NCI-H510A (cell line): ENCODE results near the gene PPP2R2B.

ENCODE experiments used
- DNase-seq: peaks from one replicate; lab custom pipeline; 2025; lab: John Stamatoyannopoulos, UW

Gene PPP2R2B

DNA sequence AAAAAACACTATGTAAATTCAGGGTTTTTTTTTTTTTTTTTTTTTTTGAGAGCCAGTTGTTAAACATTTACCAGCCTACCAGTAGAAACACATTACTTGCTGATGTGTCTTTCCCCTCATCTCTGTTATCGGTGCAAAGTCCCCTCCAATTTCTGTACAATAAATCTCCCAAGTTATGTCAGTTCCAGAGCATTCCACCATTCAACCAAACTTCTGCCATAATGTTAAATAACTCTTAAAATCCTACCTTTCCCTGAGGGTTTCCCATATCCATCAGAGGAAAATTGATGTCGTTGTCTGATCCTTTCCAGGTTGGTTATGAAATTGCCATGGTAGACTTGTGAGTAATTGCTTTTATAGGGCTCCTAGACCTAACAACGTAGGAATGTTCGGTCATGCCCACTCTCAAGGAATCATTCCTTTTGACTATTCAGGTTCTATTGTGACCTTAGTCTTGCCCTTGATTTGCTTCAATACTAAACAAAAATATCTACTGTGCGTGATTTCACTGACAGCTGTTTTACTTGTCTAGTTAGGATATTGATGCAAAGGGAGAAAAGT is 5.6 kb upstream of the PPP2R2B start:
- no peak for DNase-seq

GRCh38 chr5:146883511-146883910 is 5.0 kb upstream of the PPP2R2B start:
- no peak for DNase-seq

DNA sequence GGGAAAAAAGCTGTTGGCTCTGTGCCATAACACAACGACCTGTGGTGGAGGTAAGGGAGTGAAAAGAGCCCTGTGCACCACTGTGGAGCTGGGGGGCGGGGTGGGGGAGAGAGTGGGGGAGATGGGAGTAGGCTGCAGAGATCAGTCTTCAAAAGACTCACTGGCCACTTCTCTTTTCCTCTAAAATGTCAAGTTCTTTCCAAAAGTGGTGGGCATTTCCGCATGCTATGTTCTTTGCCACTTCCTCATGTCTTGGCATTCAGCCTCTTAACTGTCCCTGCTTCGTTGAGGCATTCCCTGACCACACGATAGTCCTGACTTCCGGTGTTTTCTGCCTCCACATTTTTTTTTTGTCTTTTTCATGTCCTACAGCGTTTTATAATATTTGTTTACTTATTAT is 2.4 kb upstream of the PPP2R2B start:
- no peak for DNase-seq

DNA sequence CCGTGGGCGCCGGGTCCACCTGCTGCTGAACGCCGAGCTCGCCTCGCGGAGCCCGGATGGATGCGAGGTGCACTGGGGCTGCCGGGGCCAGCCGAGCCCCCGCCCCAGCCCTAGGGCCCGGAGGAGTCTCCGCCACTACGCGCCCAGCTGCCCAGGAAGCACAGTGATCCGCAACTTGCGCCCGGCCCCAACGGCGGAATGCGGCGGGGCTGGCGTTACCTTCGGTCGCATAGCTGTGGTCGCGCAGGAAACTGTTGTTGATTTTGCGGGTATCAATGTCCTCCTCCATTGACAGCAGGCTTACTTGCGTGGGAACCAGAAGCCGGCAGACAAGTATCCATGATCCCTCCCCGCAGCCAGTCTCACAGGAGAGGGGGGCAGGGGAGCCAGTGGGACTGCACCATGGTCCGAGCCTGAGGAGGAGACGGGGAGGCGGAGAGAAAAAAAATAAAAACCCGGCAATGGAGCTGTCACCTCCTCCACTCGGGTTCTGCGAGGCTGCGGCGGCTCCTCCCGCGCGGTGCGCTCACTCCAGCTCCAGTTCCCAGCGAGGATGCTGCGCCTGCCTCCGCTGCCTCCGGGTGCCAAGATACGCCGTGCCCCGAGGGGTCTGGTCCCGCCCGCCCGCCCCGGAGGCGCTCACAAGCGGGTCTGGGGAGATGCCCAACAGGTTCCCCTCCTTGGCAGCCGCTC is 628 bp downstream of the PPP2R2B start:
- no peak for DNase-seq

- no peak for DNase-seq
These were observed 1.3 kb downstream of the PPP2R2B start for GRCh38 chr5:146877178-146877681.

DNA sequence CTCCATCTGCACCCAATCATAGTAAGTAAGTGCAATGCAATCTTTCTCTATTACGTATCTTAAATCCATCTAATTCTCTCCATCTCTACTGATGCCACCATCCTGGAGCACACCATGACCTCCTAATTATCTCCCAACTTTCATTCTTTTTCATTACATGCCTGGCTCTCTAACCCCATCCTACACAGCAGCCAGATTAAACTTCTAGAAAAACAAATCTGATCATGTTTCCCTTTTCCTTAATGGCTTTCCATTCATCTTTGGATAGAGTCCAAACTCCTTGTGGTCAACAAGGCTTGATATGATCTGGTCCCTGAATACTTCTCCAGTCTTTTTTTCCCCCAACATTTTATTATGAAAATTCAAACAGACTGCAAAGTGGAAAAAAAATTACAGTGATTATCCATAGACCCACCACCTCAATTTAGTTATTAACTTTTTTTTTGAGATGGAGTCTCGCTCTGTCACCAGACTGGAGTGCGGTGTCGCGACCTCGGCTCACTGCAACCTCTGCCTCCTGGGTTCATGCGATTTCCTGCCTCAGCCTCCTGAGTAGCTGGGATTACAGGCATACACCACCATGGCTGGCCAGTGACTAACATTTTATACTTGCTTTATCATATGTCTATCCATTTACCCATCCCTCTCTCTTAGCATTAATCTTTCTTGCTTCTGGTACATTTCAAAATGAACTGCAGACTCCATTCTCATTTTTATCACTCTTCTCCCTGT is 5.2 kb downstream of the PPP2R2B start:
- no peak for DNase-seq

GRCh38 chr5:146872188-146872587 is 6.4 kb downstream of the PPP2R2B start:
- DNase-seq, result no peak

DNA sequence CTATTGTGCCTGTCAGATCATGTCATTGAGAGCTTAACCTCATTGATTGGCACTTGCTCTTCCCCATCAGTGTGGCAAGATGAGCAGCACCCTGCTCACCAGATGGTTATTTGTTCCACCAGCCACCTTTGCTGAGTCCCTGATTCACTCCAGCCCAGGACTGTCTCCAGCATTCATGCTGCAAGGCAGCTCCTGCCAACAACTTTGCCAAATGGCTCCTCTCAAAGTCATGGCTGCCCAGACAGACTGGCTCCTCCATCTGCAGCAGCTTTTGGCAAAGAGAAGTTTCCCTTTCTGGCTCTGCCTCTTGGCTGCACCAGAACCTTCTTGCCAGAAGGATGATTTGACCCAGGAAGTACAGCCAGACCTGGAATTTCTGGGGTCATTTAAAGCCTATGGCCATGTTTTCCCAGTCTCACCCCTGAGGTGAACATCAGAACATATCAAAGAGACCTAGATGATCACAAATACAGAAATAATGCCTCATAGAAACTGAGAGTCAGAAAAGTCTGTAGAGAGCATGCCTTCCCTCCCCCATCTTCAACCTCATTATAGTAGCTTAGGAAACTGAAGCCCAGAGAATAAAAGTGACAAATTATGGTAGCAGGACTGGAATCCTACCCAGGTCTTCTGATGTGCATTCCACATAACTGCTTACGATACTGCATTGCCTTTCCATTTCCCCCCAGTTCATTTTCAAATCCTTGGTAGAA is 10.4 kb downstream of the PPP2R2B start:
- DNase-seq, result no peak

DNA sequence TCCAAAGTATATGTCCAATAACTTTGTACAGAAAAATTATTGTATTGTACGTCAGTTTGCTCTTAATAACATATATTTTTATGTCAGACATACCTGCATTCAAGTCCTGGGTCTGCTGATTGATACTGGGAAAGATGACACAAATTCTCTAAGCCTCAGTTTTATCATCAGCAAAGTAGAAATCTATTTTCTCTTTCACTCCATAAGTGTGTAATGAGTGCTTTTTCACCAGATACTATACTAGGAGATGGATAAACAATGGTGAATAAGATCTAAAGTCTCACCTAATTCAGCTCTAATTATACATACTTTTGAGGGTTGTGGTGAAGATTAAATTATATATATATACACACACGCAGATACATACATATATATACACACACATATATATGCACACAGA is 12.3 kb downstream of the PPP2R2B start:
- DNase-seq, result no peak

DNA sequence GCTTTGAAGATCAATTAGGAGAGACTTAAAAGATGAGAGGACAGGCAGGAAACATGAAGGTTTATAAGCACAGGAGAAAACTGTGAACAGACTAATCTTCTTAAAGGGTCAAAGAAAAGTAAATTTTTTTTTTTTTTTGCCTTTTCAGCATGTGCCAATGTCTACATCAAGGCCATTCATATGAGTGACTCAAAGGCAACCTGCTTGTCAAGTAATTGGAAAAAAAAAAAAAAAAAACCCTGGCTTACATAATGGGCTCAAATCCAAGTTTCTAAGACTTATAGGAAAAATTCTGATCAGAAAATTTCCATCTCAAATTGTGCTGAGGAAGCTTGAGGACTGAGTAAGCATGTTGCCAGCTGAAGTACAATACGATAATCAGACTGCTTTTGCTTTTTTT is 15.9 kb downstream of the PPP2R2B start:
- no peak for DNase-seq

DNA sequence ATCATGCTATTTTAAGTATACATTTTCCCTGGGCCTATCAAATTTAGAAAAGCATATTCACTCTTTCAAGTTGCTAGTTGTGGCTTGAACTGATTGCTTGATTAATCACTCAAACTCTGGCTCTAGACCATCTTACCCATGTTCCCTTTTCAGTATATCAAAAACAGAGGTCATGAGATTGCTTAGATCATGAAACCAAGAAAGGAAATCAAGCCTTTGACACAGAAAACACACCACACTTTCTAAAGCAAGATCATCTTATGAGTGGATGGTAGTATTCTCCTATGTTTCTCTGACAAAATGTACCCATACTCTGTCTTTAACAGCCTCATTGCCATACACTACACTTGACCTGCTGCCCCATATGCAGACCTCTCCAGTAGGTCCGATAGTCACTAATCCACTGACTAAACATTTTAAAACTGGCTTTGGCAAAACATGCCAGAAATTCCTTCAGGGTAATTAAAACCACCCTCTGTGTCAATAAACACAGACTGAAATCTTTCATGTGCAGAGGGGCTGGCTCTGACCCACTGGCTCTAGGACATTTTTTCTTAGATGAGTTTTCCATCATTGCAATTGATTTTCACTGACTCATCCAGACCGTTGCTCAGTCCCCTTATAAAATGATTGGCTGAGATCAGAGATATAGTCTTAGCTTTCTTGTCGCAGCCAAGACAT is 18.2 kb downstream of the PPP2R2B start:
- no peak for DNase-seq

DNA sequence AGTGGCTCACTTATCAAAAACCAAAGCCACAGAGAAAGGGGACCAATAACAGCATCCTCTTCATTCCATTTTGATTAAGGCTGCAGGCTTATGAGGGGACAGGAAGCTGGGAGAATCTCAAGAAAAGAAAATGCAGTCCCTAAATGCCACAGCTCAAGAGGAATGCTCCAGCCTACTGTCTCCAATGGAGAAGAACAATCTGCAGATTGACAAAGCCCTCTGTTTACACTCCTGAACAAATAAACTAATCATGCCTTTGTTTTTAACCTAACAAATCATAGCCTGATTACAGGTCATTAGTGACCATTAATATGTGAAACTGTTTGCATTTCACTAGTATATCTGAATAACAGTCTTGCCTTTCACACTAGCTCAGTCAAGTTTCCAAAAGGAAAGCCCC is 26.5 kb downstream of the PPP2R2B start:
- no peak for DNase-seq

DNA sequence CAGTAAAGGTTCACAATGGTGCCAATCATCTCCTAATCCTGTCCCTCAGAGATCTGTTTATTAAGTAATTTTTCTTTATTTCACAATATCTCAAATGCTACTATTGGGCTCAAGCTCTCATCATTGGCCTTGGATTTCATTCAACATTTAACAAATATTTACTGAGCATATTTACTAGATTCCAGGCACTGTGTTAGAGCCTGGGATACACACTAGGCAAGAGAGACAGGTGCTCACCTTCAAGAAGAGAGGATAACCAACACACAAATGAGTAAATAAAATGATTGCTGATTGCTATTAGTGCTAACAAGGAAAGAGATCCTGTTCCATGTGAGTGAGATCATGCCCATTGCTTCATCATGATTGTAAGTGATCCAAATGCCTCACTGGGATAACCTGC is 27.4 kb downstream of the PPP2R2B start:
- DNase-seq, result no peak

DNA sequence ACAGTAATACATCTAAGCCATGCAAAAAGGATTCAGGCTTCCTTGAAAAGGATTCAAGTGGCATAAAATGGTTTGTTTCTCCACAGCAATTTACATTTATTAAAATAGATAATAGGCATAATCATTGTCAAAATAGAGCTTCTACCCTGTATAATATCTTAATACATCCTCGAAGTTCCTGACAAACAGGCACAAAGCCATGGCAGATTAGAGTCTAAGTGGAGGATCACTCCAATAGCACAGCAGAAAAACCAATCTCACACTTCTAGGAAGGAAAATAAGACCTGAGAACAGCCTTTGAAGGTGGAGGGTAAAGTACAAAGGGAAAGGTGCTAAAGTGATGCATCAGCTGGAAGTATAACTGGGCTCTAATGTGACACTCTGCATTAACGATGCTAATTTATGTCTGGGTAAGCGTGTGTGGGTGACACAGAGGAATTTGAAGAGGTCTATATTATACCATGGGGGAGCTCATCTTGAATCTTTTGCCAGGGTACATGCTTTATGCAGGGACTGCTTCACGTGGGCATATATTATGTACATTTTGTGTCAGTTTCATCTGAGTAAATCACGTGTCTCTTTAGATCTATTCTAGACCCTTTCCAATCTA is 28.8 kb downstream of the PPP2R2B start:
- no peak for DNase-seq

GRCh38 chr5:146848133-146848532 is 30.4 kb downstream of the PPP2R2B start:
- DNase-seq, result no peak

GRCh38 chr5:146840016-146840415 is 38.5 kb downstream of the PPP2R2B start:
- no peak for DNase-seq

DNA sequence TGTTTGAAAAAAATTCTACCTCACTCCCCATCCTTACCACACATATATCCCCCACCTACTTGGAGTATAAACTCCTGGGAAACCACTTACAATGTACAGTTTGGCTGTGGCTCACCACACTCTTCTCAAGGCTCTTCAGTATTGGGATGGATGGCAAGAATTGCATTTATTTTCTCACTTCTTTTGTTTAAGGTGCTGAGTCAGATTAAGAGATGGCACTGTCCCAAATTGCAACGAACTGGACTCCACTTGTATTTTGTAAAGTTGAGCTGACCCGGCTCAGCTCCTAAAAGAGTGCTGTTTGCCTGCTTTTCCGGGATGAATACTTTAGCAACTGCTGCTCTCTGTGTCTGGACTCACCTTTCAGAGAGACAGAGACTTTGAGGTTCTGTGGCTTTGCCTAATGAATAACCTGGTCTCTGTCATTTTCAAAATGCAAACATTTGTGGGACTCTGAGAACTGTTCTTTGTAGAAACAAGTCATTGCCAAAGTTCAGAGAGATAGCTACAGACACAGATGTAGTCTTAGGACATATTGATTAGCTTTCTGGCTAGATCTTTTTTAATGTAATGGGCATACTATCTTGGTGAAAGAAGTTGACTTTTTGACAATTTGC is 42.2 kb downstream of the PPP2R2B start:
- no peak for DNase-seq

- no peak for DNase-seq
These were observed 45.4 kb downstream of the PPP2R2B start for GRCh38 chr5:146832985-146833732.

DNA sequence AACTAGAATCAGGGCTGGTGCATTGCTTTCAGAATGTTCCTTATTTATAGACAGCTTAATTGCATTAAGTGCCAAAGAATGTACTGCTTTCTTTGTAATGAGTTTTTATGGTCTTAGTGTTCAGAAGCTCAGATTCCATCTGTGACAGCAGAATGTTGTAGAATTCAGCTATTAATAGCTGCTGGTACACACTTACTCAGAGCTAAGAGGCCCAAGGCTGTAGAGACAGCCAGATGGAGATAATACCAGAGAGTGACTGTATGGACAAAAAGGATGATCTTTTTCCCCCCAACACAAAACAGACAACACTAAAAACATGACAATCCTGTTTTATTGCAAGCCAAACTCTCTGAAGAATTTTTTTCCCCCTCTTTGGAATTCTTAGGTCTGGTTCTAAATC is 50.2 kb downstream of the PPP2R2B start:
- no peak for DNase-seq

- no peak for DNase-seq
These were observed 50.7 kb downstream of the PPP2R2B start for GRCh38 chr5:146827901-146828300.
